Skeletal muscle satellite cell (primary cell): ENCODE measurements around the gene RSU1.

Source experiments
- H3K27me3 ChIP-seq: 2 replicates; pipeline ENCODE4 v1.7.0; 2013; ENCODE audit warnings: low read length; ENCODE audit not compliant: control insufficient read depth, insufficient read depth
- H3K36me3 ChIP-seq: 2 replicates; pipeline ENCODE4 v1.7.0; 2013; ENCODE audit warnings: mild to moderate bottlenecking, control low read depth, low read length; ENCODE audit not compliant: insufficient read depth
- H3K4me1 ChIP-seq: 2 replicates; pipeline ENCODE4 v1.7.0; 2013; ENCODE audit warnings: low read length; ENCODE audit not compliant: control insufficient read depth, insufficient read depth
- H3K4me2 ChIP-seq: 2 replicates; pipeline ENCODE4 v1.7.0; 2013; ENCODE audit warnings: mild to moderate bottlenecking, low read length
- H3K4me3 ChIP-seq: 2 replicates; pipeline ENCODE4 v1.7.0; 2013; ENCODE audit warnings: low read length
- H3K9ac ChIP-seq: 2 replicates; pipeline ENCODE4 v1.7.0; 2013; ENCODE audit warnings: mild to moderate bottlenecking, low read depth, low read length, moderate library complexity
- H3K9me3 ChIP-seq: replicated peaks from 2 replicates; pipeline ENCODE4 v1.7.0; 2013; ENCODE audit warnings: mild to moderate bottlenecking, control low read depth, low read length

RSU1 gene

DNA sequence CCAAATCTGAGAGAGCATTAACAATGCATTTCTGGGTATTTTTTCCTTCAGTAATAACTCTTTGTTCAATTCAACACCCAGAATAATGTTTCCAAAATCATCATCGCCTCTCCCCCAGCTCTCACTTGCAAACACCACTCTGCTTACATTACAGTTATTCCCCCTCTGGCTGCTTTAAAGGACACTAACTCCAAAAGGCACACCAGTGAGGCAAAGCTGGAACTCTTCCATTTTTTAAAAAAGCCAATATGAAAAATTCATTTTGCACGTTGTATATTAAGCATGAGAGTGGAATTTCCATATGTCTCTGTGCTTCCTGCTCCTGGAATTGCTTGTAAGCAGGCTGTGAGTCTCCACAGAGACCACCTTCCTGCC lies 204.3 kb downstream of the RSU1 start:
- no peaks in the 10 kb centered on the region for H3K36me3 ChIP-seq
- H3K4me1 ChIP-seq, result no peaks in the 10 kb centered on the region
- no peaks in the 10 kb centered on the region for H3K9me3 ChIP-seq
- H3K9ac ChIP-seq, result no peak overlapping the region
- H3K27me3 ChIP-seq, result no peaks in the 10 kb centered on the region
- no peak overlapping the region for H3K4me2 ChIP-seq
- no peak overlapping the region for H3K4me3 ChIP-seq

DNA sequence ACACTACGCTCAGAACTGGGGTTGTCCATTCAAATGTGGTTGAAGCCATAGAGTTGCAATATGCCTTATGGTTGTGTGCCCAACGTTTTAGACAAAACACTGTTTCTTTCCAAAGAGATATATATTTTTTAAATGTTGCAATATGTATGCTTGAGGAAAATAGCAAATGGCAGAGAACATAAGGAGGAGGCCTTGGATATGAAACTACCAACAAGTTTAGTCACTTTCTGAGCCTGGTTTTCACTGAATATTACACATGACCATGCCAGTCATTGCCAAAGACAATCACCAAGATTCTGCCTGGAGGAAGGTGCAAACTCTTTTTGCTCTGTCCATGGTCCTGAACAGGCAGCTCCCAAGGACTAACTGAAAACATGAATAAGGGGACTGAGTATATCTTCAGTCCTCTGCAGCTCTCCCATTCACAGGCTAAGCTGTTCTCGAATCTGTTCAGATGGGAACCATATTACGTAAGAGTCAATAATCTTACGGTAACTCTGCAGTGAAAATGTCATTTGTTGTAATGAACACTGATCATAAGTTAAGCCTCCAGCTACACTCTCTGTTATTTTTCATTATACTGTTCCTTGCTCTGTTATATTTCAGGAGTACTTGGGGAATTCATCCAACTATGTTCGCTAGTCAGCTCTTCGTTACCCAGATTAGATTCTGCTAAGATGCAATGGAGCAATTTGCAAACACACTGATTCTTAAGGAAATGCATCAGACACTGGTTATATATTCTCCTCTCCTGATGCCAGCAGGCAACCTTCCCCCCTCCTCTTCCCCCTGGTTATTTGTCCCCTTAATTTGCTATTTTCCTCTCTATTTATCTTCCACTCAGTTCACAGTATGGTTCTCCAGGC lies 204.9 kb downstream of the RSU1 start:
- no peaks in the 10 kb centered on the region for H3K9me3 ChIP-seq
- no peaks in the 10 kb centered on the region for H3K4me1 ChIP-seq
- H3K27me3 ChIP-seq, result no peaks in the 10 kb centered on the region
- H3K36me3 ChIP-seq, result no peaks in the 10 kb centered on the region
- H3K9ac ChIP-seq, result no peak overlapping the region
- no peak overlapping the region for H3K4me2 ChIP-seq
- no peak overlapping the region for H3K4me3 ChIP-seq

DNA sequence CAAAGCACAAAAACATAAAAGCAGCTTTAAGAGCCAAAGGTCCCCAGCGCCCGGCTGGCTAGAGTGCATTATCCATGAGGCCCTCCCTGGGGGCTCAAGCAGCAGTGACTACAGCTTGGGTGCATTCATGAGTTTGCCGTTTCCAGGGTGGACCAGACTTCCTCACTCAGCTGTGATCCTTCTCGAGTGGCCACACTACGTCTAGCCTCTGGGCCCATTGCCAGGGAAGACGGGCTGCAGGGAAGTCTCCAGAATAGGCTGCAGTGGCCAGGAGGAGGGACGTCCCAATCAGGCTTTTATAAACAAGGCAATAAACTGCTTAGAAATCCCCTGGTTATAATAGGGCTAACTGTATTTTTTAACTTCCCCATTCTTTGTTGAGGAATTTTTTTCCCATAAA lies 206.2 kb downstream of the RSU1 start:
- no peaks in the 10 kb centered on the region for H3K27me3 ChIP-seq
- no peaks in the 10 kb centered on the region for H3K36me3 ChIP-seq
- no peaks in the 10 kb centered on the region for H3K9me3 ChIP-seq
- no peaks in the 10 kb centered on the region for H3K4me1 ChIP-seq
- no peak overlapping the region for H3K4me2 ChIP-seq
- H3K4me3 ChIP-seq, result no peak overlapping the region
- no peak overlapping the region for H3K9ac ChIP-seq

DNA sequence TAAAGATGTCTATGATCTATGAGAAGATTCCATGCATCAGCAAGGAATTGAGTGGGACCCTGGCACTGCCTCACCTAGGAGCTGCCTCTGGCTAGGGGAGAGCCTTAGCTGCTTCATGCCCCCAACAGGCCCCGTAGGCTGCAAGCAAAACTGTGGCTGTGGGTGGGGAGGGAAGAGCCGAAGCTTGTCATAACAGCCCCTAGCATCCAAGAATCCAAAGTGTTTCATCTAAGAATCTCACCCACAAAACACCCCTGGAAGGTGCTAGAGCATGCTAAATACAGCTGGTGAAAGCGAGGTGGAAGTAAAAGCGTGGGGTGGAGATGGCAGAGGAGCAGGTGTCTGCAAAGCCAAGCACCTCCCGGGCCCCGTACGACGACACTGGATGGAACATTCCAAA lies 208.0 kb downstream of the RSU1 start:
- H3K36me3 ChIP-seq, result no peaks in the 10 kb centered on the region
- H3K4me2 ChIP-seq, result no peak overlapping the region
- H3K4me3 ChIP-seq, result no peak overlapping the region
- H3K9me3 ChIP-seq, result no peaks in the 10 kb centered on the region
- no peaks in the 10 kb centered on the region for H3K4me1 ChIP-seq
- no peak overlapping the region for H3K9ac ChIP-seq
- H3K27me3 ChIP-seq, result no peaks in the 10 kb centered on the region

DNA sequence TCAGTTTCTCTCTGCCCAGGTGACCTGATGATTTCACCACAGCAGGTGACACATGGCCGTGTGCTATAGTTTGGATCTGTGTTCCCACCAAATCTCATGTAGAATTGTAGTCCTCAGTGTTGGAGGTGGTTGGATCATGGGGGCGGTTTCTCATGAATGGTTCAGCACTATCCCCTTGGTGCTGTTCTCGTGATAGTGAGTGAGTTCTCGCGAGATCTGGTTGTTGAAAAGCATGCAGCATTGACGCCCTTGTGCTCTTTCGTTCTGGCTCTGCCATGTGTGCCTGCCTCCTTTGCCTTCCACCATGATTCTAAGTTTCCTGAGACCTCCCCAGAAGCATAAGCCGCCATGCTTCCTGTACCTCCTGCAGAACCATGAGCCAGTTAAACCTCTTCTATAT lies 210.3 kb downstream of the RSU1 start:
- Histone ChIP-seq H3K9me3 (no peaks in the 10 kb centered on the region), H3K36me3 (no peaks in the 10 kb centered on the region), H3K4me2 (no peak overlapping the region), H3K4me3 (no peak overlapping the region), H3K4me1 (no peaks in the 10 kb centered on the region), H3K27me3 (no peaks in the 10 kb centered on the region), H3K9ac (no peak overlapping the region)

DNA sequence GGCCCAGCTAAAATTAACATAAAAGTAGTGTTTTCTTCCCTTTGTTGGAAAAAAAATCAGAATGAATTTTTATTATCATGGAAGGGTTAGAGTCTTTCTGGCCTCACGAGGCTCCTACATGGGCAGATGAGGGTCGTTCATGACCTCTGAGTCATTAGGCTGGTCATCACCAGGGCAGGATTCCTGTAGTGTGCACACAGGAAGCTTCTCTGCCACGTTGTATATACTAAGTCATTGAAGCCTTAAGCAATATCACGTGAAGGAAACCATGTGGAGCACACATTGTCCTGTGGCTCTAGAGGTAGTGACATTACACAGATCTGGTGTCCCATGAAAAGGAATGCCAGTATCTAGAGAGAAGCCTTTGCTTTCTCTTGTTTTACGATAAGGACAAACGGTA lies 210.8 kb downstream of the RSU1 start:
- no peaks in the 10 kb centered on the region for H3K27me3 ChIP-seq
- no peak overlapping the region for H3K4me2 ChIP-seq
- no peak overlapping the region for H3K9ac ChIP-seq
- H3K36me3 ChIP-seq, result no peaks in the 10 kb centered on the region
- H3K4me1 ChIP-seq, result no peaks in the 10 kb centered on the region
- H3K9me3 ChIP-seq, result no peaks in the 10 kb centered on the region
- no peak overlapping the region for H3K4me3 ChIP-seq

DNA sequence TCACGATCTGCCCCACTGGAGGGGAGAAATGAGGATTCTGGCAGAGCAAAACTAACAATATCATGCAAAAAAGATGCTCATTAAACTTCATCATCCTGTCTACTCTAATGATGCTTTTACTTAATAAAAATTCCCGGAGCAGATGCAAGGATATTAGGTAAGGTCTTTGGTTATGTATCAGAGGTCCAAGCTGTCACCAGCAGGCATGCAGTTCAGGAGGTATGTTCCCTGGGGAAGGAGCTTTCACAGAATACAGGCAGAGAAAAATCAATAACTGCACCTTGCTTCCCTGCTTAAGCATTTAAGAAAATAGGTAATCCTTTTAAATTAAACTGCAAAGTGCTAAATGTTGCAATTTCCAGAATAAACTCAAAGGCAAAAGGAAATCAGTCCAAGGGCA lies 213.9 kb downstream of the RSU1 start:
- no peaks in the 10 kb centered on the region for H3K27me3 ChIP-seq
- no peak overlapping the region for H3K4me3 ChIP-seq
- no peak overlapping the region for H3K9ac ChIP-seq
- no peaks in the 10 kb centered on the region for H3K36me3 ChIP-seq
- H3K4me1 ChIP-seq, result no peaks in the 10 kb centered on the region
- no peaks in the 10 kb centered on the region for H3K9me3 ChIP-seq
- H3K4me2 ChIP-seq, result no peak overlapping the region

DNA sequence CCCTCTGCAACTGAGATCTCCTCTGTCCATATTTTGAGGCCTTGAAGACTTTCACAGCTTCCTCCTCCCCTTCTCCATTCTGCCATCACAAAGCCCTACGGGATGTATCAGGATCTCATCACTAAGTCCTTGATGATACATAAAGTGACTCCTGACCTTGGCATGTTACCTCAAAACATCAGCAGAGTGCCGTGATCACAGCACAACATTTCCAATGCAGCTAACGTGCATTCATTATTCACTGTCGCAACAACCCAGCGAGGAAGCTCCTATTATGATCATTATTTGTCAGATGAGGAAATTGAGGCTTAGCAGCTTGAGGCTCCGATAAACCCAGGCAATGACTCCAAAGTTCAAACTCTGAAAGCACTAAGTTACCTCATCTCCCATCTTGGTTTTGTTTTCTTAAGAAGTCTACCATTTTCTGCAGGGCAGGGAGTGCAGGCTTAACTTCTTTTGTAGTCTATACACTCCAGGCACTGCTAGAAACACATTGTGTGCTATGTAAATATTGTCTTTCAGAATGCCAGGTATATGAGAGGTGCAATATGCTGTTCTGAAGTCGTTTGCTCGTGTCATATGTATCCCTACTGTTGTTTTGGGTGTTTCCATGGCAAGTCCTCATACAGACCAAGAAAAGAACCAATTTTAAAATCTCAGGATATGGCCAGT lies 215.0 kb downstream of the RSU1 start:
- no peaks in the 10 kb centered on the region for H3K27me3 ChIP-seq
- no peaks in the 10 kb centered on the region for H3K4me1 ChIP-seq
- H3K9ac ChIP-seq, result no peak overlapping the region
- no peaks in the 10 kb centered on the region for H3K9me3 ChIP-seq
- H3K4me2 ChIP-seq, result no peak overlapping the region
- no peak overlapping the region for H3K4me3 ChIP-seq
- H3K36me3 ChIP-seq, result peaks cover 2% of the 10 kb centered on the region

DNA sequence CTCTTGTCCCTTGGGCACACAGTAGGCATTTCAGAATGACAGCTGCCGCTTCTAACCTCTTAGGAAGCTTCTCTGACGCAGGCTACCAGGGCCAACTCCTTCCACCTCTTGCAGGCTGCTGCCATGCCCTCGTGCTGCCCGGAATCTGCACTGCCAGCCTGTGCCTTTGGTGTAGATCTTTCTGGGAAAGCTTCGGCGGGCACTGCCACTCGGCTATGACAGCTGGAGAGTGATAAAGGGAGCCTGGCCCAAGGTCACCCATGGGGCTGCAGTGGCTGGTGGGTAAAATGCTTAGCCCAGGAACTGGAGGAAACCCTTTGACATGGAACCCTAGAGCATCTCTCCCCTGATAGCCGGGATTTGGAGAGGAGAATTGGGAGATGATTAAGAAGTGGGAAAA lies 217.6 kb downstream of the RSU1 start:
- Histone ChIP-seq H3K36me3 (peaks cover 5% of the 10 kb centered on the region), H3K9ac (no peak overlapping the region), H3K4me2 (no peak overlapping the region), H3K4me1 (no peaks in the 10 kb centered on the region), H3K4me3 (no peak overlapping the region), H3K27me3 (no peaks in the 10 kb centered on the region), H3K9me3 (no peaks in the 10 kb centered on the region)

DNA sequence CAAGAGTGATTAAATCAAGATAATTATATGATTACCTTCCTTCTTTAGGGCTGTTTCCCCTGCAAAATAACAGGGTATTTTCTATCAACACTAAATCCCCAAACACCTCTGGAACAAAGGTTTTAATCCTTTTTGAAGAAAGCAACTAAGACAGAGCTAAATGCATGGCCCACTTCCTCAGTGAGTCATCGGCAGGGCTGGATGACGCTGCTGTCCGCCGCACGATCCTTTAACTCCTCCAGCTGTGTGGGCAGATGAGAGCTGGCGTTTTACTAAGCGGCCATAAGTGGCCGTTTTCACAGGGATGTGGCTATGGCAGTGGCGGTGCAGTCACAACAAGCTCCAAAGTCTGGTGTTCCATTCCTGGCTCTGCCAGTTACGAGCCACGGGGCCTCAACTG lies 219.6 kb downstream of the RSU1 start:
- Histone ChIP-seq H3K36me3 (peaks cover 13% of the 10 kb centered on the region), H3K9me3 (no peaks in the 10 kb centered on the region), H3K27me3 (no peaks in the 10 kb centered on the region), H3K4me3 (no peak overlapping the region), H3K4me1 (no peaks in the 10 kb centered on the region), H3K4me2 (no peak overlapping the region), H3K9ac (no peak overlapping the region)

DNA sequence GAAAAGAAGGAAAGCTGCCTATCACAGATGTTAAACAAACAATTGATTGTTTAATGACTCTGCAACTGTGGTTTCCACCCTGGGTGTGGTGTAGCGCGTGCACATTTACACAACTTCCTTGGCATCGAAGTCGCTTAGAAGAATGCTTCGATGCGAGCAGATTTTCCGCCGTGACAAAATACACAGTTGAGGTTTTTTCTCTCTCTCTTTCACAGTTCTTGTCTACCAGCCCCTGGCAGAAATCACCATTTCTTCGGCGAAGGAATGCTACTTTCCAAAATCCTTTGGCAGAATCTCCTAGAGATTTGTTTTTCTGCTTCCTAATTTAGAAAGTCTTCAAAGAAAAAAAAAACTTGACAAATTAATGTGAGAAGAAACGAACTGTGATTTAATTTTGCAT lies 224.8 kb downstream of the RSU1 start:
- H3K27me3 ChIP-seq, result no peaks in the 10 kb centered on the region

More for the DNA sequence above, 224.8 kb downstream of the RSU1 start:
- Histone ChIP-seq H3K4me2 (no peak overlapping the region), H3K4me1 (no peaks in the 10 kb centered on the region), H3K4me3 (no peak overlapping the region), H3K36me3 (peaks cover 24% of the 10 kb centered on the region), H3K9ac (no peak overlapping the region), H3K9me3 (no peaks in the 10 kb centered on the region)
